Muscle layer of duodenum (tissue), 2 donors: ENCODE measurements around the gene THADA.

Experiments used
- H3K27ac ChIP-seq: one replicate; pipeline ENCODE4 v1.7.0; 2013; ENCODE audit warnings: mild to moderate bottlenecking, low read length
- H3K27me3 ChIP-seq: one replicate; pipeline ENCODE4 v1.7.0; 2013; ENCODE audit warnings: low read depth, mild to moderate bottlenecking, control low read depth, low read length
- H3K36me3 ChIP-seq, 2 donors: one replicate each; pipeline ENCODE4 v1.7.0; 2013; ENCODE audit warnings: low read length in 2 of 2, control low read depth in 1 of 2, mild to moderate bottlenecking in 1 of 2; ENCODE audit not compliant: insufficient read depth in 2 of 2, control insufficient read depth in 1 of 2
- H3K4me1 ChIP-seq, 2 donors: one replicate each; pipeline ENCODE4 v1.7.0; 2013; ENCODE audit warnings: low read length in 2 of 2, mild to moderate bottlenecking in 2 of 2, control low read depth in 1 of 2, moderate library complexity in 1 of 2; ENCODE audit not compliant: insufficient read depth in 2 of 2, control insufficient read depth in 1 of 2
- H3K4me3 ChIP-seq, 2 donors: one replicate each; pipeline ENCODE4 v1.7.0; 2013; ENCODE audit warnings: low read length in 2 of 2, low read depth in 1 of 2, mild to moderate bottlenecking in 1 of 2
- H3K9me3 ChIP-seq, 2 donors: one replicate each; pipeline ENCODE4 v1.7.0; 2013; ENCODE audit warnings: low read length in 2 of 2, control low read depth in 1 of 2, mild to moderate bottlenecking in 1 of 2; ENCODE audit not compliant: control insufficient read depth in 1 of 2
- donor health status: healthy.

The THADA gene

GRCh38 chr2:43495727-43496126 is 100.1 kb downstream of the THADA start:
- Histone ChIP-seq H3K27me3 (no peaks in the 10 kb centered on the region), H3K9me3 (no peaks in the 10 kb centered on the region), H3K27ac (no peak overlapping the region), H3K4me1 (no peaks in the 10 kb centered on the region), H3K4me3 (no peak overlapping the region), H3K36me3 (peaks cover 0 to 3% of the 10 kb centered on the region in 2 donors)

- no peak overlapping the region for H3K27ac ChIP-seq
- H3K4me3 ChIP-seq, result no peak overlapping the region
- no peaks in the 10 kb centered on the region for H3K9me3 ChIP-seq
- no peaks in the 10 kb centered on the region for H3K4me1 ChIP-seq
- H3K36me3 ChIP-seq, result peaks cover 0 to 3% of the 10 kb centered on the region in 2 donors
- no peaks in the 10 kb centered on the region for H3K27me3 ChIP-seq
Measured at GRCh38 chr2:43493954-43494353, 101.9 kb downstream of the THADA start.

DNA sequence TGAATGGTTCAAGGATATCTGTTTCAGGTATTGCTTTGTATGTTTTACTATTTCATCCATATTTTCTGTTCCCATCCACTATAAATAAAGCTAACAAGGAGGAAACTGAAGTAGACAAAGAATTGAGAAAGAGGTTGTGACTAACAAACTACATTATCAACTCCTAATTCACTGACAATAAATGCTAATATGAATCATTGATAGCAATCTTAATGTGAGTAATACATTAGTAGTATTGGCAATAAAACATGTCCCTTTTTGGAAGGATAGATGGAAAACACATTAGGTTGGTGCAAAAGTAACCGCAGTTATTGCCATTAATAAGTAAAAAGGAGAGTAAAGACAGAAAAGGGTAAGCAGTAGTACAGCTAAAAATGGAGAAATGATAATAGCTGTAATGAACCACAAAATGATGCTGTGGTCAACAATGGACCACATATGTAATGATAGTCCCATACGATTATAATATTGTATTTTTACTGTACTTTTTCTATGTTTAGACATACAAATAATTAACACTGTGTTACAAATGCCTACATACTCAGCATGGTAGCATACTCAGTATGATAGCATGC is 104.7 kb downstream of the THADA start:
- no peaks in the 10 kb centered on the region for H3K9me3 ChIP-seq
- H3K27ac ChIP-seq, result no peak overlapping the region
- H3K4me1 ChIP-seq, result peaks cover 0 to 4% of the 10 kb centered on the region in 2 donors
- H3K27me3 ChIP-seq, result no peaks in the 10 kb centered on the region
- H3K4me3 ChIP-seq, result no peak overlapping the region
- H3K36me3 ChIP-seq, result peaks cover 0 to 3% of the 10 kb centered on the region in 2 donors

DNA sequence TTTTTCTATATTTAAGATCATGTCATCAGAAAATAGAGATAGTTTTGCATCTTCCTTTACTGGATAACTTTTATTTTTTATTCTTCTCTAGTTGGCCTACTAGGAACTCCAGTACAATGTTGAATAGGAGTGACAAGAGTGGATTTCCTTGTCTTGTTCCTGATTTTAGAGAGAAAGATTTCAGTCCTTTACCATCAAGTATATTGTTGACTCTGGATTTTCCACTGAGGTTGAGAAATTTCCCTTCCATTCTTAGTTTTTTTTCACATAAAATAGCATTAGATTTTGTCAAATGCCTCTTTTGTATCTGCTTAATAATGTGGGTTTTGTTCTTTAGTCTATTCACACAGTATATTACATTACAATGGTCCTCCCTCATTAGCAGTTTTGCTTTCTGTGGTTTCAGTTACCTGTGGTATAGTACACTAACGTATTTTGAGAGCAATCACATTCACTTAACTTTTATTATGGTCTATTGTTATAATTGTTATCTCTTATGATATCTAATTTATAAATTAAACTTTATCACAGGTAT is 105.5 kb downstream of the THADA start:
- H3K9me3 ChIP-seq, result no peaks in the 10 kb centered on the region
- no peak overlapping the region for H3K27ac ChIP-seq
- peaks cover 0 to 3% of the 10 kb centered on the region in 2 donors for H3K36me3 ChIP-seq
- peaks cover 0 to 6% of the 10 kb centered on the region in 2 donors for H3K4me1 ChIP-seq
- no peaks in the 10 kb centered on the region for H3K27me3 ChIP-seq
- H3K4me3 ChIP-seq, result no peak overlapping the region

- H3K36me3 ChIP-seq, result no peaks in the 10 kb centered on the region
- no peak overlapping the region for H3K27ac ChIP-seq
- peaks cover 2 to 12% of the 10 kb centered on the region in 2 donors for H3K4me1 ChIP-seq
- no peak overlapping the region for H3K4me3 ChIP-seq
- H3K9me3 ChIP-seq, result no peaks in the 10 kb centered on the region
- no peaks in the 10 kb centered on the region for H3K27me3 ChIP-seq
Measured at GRCh38 chr2:43488737-43489136, 107.1 kb downstream of the THADA start.

GRCh38 chr2:43486603-43487002 is 109.2 kb downstream of the THADA start:
- Histone ChIP-seq H3K4me3 (no peak overlapping the region), H3K27me3 (no peaks in the 10 kb centered on the region), H3K9me3 (no peaks in the 10 kb centered on the region), H3K27ac (peak overlapping the region; percentile 53), H3K4me1 (peaks cover 13 to 25% of the 10 kb centered on the region in 2 donors), H3K36me3 (no peaks in the 10 kb centered on the region)

GRCh38 chr2:43484323-43484930 is 111.4 kb downstream of the THADA start:
- Histone ChIP-seq H3K27me3 (no peaks in the 10 kb centered on the region), H3K36me3 (no peaks in the 10 kb centered on the region), H3K4me3 (no peak overlapping the region), H3K27ac (peak overlapping the region; percentile 66), H3K4me1 (peaks cover 13 to 25% of the 10 kb centered on the region in 2 donors), H3K9me3 (no peaks in the 10 kb centered on the region)

DNA sequence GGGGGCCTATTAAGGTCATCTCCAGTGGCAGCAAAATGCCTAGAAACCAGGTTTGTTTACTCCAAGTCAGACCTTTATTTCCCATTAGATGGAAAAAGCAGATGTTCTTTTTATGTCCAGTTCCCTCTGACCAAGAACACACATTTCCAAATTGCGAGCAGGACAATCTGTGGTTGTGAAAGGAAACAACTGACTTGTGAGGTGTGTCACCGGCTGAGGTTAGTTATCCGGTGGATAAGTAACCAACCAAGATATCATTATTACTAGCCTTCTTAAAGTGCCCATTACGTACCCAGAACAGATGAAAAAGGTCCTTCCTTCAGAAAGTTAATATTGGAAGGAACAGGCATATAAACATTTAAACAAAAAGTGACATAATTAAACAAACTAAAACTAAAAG is 112.9 kb downstream of the THADA start:
- H3K36me3 ChIP-seq, result no peaks in the 10 kb centered on the region
- peaks cover 13 to 25% of the 10 kb centered on the region in 2 donors for H3K4me1 ChIP-seq
- no peaks in the 10 kb centered on the region for H3K9me3 ChIP-seq
- peak overlapping the region; percentile 66 for H3K27ac ChIP-seq
- H3K4me3 ChIP-seq, result peak overlapping the region in 1 of 2 donors; percentile 7
- no peaks in the 10 kb centered on the region for H3K27me3 ChIP-seq

DNA sequence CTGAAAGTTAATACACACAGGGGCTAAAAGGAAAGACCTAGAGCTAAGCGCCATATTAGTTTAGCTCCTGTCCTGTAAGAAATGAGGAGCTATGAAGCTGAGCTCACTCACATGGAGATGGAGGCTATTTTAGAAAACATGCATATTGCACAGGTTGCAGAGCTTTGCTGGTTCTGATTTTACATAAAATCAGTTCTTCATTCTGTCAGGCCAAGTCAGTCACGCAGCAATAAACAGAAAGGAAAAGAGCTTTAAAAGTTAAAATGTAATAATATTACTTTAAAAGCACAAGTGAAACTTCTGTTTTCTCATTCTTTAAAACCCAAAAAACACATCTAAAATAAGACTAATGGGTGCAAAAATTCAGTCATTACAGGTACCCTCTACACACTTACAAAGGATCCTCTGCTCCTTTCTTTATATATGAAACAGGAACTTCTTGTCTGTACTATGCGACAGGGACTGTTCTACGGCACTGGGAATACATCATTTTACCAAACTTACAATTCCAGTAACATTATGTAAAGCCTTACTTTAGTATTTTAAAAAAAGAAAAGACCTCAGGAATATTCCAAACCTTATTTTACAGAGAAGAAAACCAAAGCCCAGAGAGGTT is 113.8 kb downstream of the THADA start:
- Histone ChIP-seq H3K36me3 (no peaks in the 10 kb centered on the region), H3K4me3 (no peak overlapping the region), H3K4me1 (peaks cover 13 to 25% of the 10 kb centered on the region in 2 donors), H3K9me3 (no peaks in the 10 kb centered on the region), H3K27ac (peak overlapping the region; percentile 66), H3K27me3 (no peaks in the 10 kb centered on the region)

- Histone ChIP-seq H3K27me3 (no peaks in the 10 kb centered on the region), H3K4me1 (peaks cover 13 to 19% of the 10 kb centered on the region in 2 donors), H3K27ac (no peak overlapping the region), H3K36me3 (no peaks in the 10 kb centered on the region), H3K4me3 (no peak overlapping the region), H3K9me3 (no peaks in the 10 kb centered on the region)
Measured at GRCh38 chr2:43480874-43481273, 115.0 kb downstream of the THADA start.

GRCh38 chr2:43478412-43479086 is 117.3 kb downstream of the THADA start:
- H3K4me3 ChIP-seq, result no peak overlapping the region
- no peak overlapping the region for H3K27ac ChIP-seq
- no peaks in the 10 kb centered on the region for H3K36me3 ChIP-seq
- peaks cover 10 to 13% of the 10 kb centered on the region in 2 donors for H3K4me1 ChIP-seq
- H3K27me3 ChIP-seq, result no peaks in the 10 kb centered on the region
- no peaks in the 10 kb centered on the region for H3K9me3 ChIP-seq
